ENCODE measurements around the gene C1orf21. TPM values are rescaled to one million over a fixed set of nuclear protein-coding genes. Genes with fewer than 3 reads are reported as not detected.

C1orf21 gene
- total and polyA plus RNA-seq, 10 donors: 9.7 to 60.4 (median 26.7) TPM

- no peak for TF ChIP-seq POLR2A (IDR thresholded peaks at IDR 0.05)
- no peak for TF ChIP-seq POLR2AphosphoS5 (IDR thresholded peaks at IDR 0.05)
- TF ChIP-seq CTCF (IDR thresholded peaks at IDR 0.05 in 8 of 11, conservative IDR thresholded peaks at IDR 0.05 in 3 of 11): no peak
- Histone ChIP-seq H3K27me3 (replicated peaks in 1 of 7) (peaks cover 0 to 4% (median 0%) of the 10 kb centered on the region in 7 donors), H3K4me1 (no peaks in the 10 kb centered on the region), H3K9me3 (no peaks in the 10 kb centered on the region), H3K36me3 (no peaks in the 10 kb centered on the region), H3K4me3 (no peak overlapping the region), H3K27ac (no peak overlapping the region)
- no peak for DNase-seq
- 66 to 76% (median 72%) methylated on average over 3 of the region's 3 CpGs for WGBS, 5 donors
- intact Hi-C loops (cut with DNase I; ENCODE audit: low total_unique reads): no loop called here
Observed at GRCh38 chr1:184351416-184351975, 35.3 kb upstream of the C1orf21 start.

- intact Hi-C loops (cut with DNase I; ENCODE audit: low total_unique reads): no loop called here
- H3K27me3 ChIP-seq (replicated peaks in 1 of 7): peaks cover 0 to 4% (median 0%) of the 10 kb centered on the region in 7 donors
Observed at GRCh38 chr1:184352776-184353175, 34.1 kb upstream of the C1orf21 start.

GRCh38 chr1:184354719-184355118 lies 32.1 kb upstream of the C1orf21 start:
- Histone ChIP-seq H3K4me1 (no peaks in the 10 kb centered on the region), H3K4me3 (no peak overlapping the region), H3K27ac (no peak overlapping the region), H3K27me3 (replicated peaks in 1 of 7) (peaks cover 0 to 4% (median 0%) of the 10 kb centered on the region in 7 donors), H3K9me3 (no peaks in the 10 kb centered on the region), H3K36me3 (no peaks in the 10 kb centered on the region)
- DNase-seq: no peak
- intact Hi-C loops (cut with DNase I; ENCODE audit: low total_unique reads): no loop called here
- 82 to 90% (median 88%) methylated on average over 2 of the region's 2 CpGs for WGBS, 5 donors
- no peak for TF ChIP-seq POLR2AphosphoS5 (IDR thresholded peaks at IDR 0.05)
- TF ChIP-seq POLR2A (IDR thresholded peaks at IDR 0.05): no peak
- no peak for TF ChIP-seq CTCF (IDR thresholded peaks at IDR 0.05 in 8 of 11, conservative IDR thresholded peaks at IDR 0.05 in 3 of 11)

More at GRCh38 chr1:184352776-184353175, 34.1 kb upstream of the C1orf21 start:
- Histone ChIP-seq H3K36me3 (no peaks in the 10 kb centered on the region), H3K9me3 (no peaks in the 10 kb centered on the region), H3K4me3 (no peak overlapping the region), H3K27ac (no peak overlapping the region), H3K4me1 (no peaks in the 10 kb centered on the region)
- WGBS, 5 donors: 88 to 97% (median 92%) methylated on average over 1 of the region's 1 CpG
- no peak for TF ChIP-seq CTCF (IDR thresholded peaks at IDR 0.05 in 8 of 11, conservative IDR thresholded peaks at IDR 0.05 in 3 of 11)
- no peak for TF ChIP-seq POLR2AphosphoS5 (IDR thresholded peaks at IDR 0.05)
- no peak for TF ChIP-seq POLR2A (IDR thresholded peaks at IDR 0.05)
- DNase-seq: no peak

GRCh38 chr1:184356891-184357290 lies 29.9 kb upstream of the C1orf21 start:
- WGBS, 5 donors: 84 to 87% (median 85%) methylated on average over 2 of the region's 2 CpGs
- no peak overlapping the region for H3K4me3 ChIP-seq
- no peaks in the 10 kb centered on the region for H3K9me3 ChIP-seq
- TF ChIP-seq POLR2A (IDR thresholded peaks at IDR 0.05) (no peak), CTCF (IDR thresholded peaks at IDR 0.05 in 8 of 11, conservative IDR thresholded peaks at IDR 0.05 in 3 of 11) (no peak), POLR2AphosphoS5 (IDR thresholded peaks at IDR 0.05) (no peak)
- no peaks in the 10 kb centered on the region for H3K4me1 ChIP-seq
- H3K27ac ChIP-seq: no peak overlapping the region
- peaks cover 0 to 4% (median 0%) of the 10 kb centered on the region in 7 donors for H3K27me3 ChIP-seq (replicated peaks in 1 of 7)
- DNase-seq: no peak
- no peaks in the 10 kb centered on the region for H3K36me3 ChIP-seq
- intact Hi-C loops (cut with DNase I; ENCODE audit: low total_unique reads): no loop called here
